ENCODE data around the gene MBIP.

Gene MBIP

DNA sequence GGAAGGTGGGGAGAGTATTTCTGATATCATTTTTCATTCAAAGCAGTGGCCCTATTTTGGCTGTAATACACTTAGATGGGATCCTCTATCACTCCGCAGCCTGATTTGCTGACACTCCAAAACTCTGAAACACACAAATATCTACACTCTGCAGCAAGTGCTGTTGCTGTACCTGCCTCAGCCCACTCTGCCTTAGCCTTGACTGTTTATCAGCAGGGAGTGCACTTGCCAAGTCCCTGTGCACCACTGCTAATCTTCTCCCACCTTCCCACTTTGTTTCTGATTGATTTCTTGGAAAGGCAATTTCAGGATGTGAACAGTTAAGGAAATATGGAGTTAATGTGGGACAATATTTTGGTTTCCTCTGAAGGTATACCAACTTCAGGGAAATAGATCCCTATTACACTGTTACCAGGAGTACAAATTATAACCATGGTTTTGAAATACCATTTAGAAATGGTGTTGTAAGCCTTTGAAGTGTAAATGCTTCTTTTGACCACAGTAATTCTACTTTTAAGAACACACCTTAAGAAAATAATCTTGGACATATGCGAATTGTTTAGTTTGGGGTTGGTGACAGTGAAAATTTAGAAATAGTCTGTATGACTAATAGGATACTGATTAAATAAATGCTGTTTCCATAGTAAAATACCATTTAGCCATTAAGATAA lies 59.3 kb downstream of the MBIP start:
- TF ChIP-seq ZNF8 (CRISPR knock-in tag; IDR thresholded peaks at IDR 0.05) (no peak), TCF4 (CRISPR knock-in tag; IDR thresholded peaks at IDR 0.05; ENCODE audit: borderline replicate concordance) (no peak), CREB5 (CRISPR knock-in tag; IDR thresholded peaks at IDR 0.05; ENCODE audit: low read depth) (no peak), OSR1 (CRISPR knock-in tag; IDR thresholded peaks at IDR 0.05) (no peak), ISL1 (CRISPR knock-in tag; IDR thresholded peaks at IDR 0.05) (no peak), PPARA (CRISPR knock-in tag; IDR thresholded peaks at IDR 0.05; ENCODE audit: borderline replicate concordance) (no peak), ARNTL (CRISPR knock-in tag; IDR thresholded peaks at IDR 0.05; ENCODE audit: borderline replicate concordance, low read depth) (no peak), ZNF565 (CRISPR knock-in tag; conservative IDR thresholded peaks at IDR 0.05; ENCODE audit: low read depth) (no peak), BACH2 (CRISPR knock-in tag; IDR thresholded peaks at IDR 0.05; ENCODE audit: borderline replicate concordance) (no peak), TOX (CRISPR knock-in tag; IDR thresholded peaks at IDR 0.05; ENCODE audit: borderline replicate concordance) (no peak), RARB (CRISPR knock-in tag; IDR thresholded peaks at IDR 0.05) (no peak), SNAI2 (CRISPR knock-in tag; IDR thresholded peaks at IDR 0.05) (no peak), ZNF70 (CRISPR knock-in tag; IDR thresholded peaks at IDR 0.05) (no peak), ZFP30 (CRISPR knock-in tag; IDR thresholded peaks at IDR 0.05) (no peak), ZFP3 (CRISPR knock-in tag; IDR thresholded peaks at IDR 0.05) (no peak), GLIS3 (CRISPR knock-in tag; IDR thresholded peaks at IDR 0.05) (no peak)
- TF ChIP-seq, protein P1, sequence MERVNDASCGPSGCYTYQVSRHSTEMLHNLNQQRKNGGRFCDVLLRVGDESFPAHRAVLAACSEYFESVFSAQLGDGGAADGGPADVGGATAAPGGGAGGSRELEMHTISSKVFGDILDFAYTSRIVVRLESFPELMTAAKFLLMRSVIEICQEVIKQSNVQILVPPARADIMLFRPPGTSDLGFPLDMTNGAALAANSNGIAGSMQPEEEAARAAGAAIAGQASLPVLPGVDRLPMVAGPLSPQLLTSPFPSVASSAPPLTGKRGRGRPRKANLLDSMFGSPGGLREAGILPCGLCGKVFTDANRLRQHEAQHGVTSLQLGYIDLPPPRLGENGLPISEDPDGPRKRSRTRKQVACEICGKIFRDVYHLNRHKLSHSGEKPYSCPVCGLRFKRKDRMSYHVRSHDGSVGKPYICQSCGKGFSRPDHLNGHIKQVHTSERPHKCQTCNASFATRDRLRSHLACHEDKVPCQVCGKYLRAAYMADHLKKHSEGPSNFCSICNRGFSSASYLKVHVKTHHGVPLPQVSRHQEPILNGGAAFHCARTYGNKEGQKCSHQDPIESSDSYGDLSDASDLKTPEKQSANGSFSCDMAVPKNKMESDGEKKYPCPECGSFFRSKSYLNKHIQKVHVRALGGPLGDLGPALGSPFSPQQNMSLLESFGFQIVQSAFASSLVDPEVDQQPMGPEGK (CRISPR knock-in tag; IDR thresholded peaks at IDR 0.05; ENCODE audit: borderline replicate concordance), result no peak
- TF ChIP-seq, protein P2, sequence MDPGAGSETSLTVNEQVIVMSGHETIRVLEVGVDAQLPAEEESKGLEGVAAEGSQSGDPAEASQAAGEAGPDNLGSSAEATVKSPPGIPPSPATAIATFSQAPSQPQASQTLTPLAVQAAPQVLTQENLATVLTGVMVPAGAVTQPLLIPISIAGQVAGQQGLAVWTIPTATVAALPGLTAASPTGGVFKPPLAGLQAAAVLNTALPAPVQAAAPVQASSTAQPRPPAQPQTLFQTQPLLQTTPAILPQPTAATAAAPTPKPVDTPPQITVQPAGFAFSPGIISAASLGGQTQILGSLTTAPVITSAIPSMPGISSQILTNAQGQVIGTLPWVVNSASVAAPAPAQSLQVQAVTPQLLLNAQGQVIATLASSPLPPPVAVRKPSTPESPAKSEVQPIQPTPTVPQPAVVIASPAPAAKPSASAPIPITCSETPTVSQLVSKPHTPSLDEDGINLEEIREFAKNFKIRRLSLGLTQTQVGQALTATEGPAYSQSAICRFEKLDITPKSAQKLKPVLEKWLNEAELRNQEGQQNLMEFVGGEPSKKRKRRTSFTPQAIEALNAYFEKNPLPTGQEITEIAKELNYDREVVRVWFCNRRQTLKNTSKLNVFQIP (CRISPR knock-in tag; IDR thresholded peaks at IDR 0.05; ENCODE audit: borderline replicate concordance, low read depth), result no peak
- TF ChIP-seq, protein P3, sequence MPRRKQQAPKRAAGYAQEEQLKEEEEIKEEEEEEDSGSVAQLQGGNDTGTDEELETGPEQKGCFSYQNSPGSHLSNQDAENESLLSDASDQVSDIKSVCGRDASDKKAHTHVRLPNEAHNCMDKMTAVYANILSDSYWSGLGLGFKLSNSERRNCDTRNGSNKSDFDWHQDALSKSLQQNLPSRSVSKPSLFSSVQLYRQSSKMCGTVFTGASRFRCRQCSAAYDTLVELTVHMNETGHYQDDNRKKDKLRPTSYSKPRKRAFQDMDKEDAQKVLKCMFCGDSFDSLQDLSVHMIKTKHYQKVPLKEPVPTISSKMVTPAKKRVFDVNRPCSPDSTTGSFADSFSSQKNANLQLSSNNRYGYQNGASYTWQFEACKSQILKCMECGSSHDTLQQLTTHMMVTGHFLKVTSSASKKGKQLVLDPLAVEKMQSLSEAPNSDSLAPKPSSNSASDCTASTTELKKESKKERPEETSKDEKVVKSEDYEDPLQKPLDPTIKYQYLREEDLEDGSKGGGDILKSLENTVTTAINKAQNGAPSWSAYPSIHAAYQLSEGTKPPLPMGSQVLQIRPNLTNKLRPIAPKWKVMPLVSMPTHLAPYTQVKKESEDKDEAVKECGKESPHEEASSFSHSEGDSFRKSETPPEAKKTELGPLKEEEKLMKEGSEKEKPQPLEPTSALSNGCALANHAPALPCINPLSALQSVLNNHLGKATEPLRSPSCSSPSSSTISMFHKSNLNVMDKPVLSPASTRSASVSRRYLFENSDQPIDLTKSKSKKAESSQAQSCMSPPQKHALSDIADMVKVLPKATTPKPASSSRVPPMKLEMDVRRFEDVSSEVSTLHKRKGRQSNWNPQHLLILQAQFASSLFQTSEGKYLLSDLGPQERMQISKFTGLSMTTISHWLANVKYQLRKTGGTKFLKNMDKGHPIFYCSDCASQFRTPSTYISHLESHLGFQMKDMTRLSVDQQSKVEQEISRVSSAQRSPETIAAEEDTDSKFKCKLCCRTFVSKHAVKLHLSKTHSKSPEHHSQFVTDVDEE (CRISPR knock-in tag; IDR thresholded peaks at IDR 0.05), result no peak
- TF ChIP-seq, protein P4, sequence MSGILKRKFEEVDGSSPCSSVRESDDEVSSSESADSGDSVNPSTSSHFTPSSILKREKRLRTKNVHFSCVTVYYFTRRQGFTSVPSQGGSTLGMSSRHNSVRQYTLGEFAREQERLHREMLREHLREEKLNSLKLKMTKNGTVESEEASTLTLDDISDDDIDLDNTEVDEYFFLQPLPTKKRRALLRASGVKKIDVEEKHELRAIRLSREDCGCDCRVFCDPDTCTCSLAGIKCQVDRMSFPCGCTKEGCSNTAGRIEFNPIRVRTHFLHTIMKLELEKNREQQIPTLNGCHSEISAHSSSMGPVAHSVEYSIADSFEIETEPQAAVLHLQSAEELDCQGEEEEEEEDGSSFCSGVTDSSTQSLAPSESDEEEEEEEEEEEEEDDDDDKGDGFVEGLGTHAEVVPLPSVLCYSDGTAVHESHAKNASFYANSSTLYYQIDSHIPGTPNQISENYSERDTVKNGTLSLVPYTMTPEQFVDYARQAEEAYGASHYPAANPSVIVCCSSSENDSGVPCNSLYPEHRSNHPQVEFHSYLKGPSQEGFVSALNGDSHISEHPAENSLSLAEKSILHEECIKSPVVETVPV (CRISPR knock-in tag; IDR thresholded peaks at IDR 0.05), result no peak
- no peak for ATAC-seq

GRCh38 chr14:36258241-36258640 lies 62.2 kb downstream of the MBIP start:
- no peak for TF ChIP-seq ZNF70 (CRISPR knock-in tag; IDR thresholded peaks at IDR 0.05)
- TF ChIP-seq TCF4 (CRISPR knock-in tag; IDR thresholded peaks at IDR 0.05; ENCODE audit: borderline replicate concordance), result no peak
- TF ChIP-seq, protein P1 (CRISPR knock-in tag; IDR thresholded peaks at IDR 0.05; ENCODE audit: borderline replicate concordance), result no peak
- TF ChIP-seq ARNTL (CRISPR knock-in tag; IDR thresholded peaks at IDR 0.05; ENCODE audit: borderline replicate concordance, low read depth), result no peak
- no peak for TF ChIP-seq TOX (CRISPR knock-in tag; IDR thresholded peaks at IDR 0.05; ENCODE audit: borderline replicate concordance)
- ATAC-seq, result no peak
